Measurements from ENCODE around the gene TMEM200A. TPM values are rescaled to one million over a fixed set of nuclear protein-coding genes. Genes with fewer than 3 reads are reported as not detected.

The TMEM200A gene
- total RNA-seq, 1 experiment from 2014 or later, result 2.0 TPM

DNA sequence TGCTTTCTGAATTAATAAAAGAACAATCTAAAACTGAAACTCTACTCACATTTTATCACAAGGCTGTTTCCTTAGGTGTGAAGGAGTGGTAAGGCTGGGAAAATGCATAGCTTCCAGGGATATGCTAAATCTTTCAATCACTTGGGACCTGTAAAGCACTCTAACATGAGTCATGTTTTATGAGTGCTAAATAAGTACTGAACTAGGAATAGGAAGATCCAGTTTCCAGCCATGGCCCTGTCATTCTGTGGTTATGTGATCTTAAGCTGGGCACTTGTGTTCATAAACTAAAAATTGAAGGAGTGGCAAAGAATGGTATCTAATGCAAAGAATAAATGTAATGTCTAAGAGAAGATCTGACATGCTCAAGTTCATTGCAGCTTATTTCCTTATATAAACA, 6.1 kb upstream of the TMEM200A start:
- DNase-seq (ENCODE audit: low spot score), result peak; percentile 17
- no peaks in the 10 kb centered on the region for H3K36me3 ChIP-seq (ENCODE audit: insufficient read depth, low read length, poor library complexity, severe bottlenecking)
- no peak overlapping the region for H3K27ac ChIP-seq (ENCODE audit: low read depth, low read length, poor library complexity, severe bottlenecking)
- H3K4me3 ChIP-seq (ENCODE audit: low read depth, low read length, poor library complexity, severe bottlenecking), result no peak overlapping the region
- ChIA-PET POLR2A (ENCODE audit: low non-redundant PET) (no interaction called here), CTCF (no interaction called here)
- BruUV-seq (replicated peaks), result no TSS peak
- H3K27me3 ChIP-seq (replicated peaks; ENCODE audit: insufficient read depth, low read depth, low read length, poor library complexity), result no peaks in the 10 kb centered on the region
- no peak for TF ChIP-seq EZH2 (IDR thresholded peaks at IDR 0.05; ENCODE audit: borderline replicate concordance, low read depth, low read length, poor library complexity, severe bottlenecking)
- TF ChIP-seq, protein P1, sequence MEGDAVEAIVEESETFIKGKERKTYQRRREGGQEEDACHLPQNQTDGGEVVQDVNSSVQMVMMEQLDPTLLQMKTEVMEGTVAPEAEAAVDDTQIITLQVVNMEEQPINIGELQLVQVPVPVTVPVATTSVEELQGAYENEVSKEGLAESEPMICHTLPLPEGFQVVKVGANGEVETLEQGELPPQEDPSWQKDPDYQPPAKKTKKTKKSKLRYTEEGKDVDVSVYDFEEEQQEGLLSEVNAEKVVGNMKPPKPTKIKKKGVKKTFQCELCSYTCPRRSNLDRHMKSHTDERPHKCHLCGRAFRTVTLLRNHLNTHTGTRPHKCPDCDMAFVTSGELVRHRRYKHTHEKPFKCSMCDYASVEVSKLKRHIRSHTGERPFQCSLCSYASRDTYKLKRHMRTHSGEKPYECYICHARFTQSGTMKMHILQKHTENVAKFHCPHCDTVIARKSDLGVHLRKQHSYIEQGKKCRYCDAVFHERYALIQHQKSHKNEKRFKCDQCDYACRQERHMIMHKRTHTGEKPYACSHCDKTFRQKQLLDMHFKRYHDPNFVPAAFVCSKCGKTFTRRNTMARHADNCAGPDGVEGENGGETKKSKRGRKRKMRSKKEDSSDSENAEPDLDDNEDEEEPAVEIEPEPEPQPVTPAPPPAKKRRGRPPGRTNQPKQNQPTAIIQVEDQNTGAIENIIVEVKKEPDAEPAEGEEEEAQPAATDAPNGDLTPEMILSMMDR (conservative IDR thresholded peaks at IDR 0.05; ENCODE audit: low read depth, low read length), result no peak
- H3K4me1 ChIP-seq (ENCODE audit: insufficient read depth, low read length, poor library complexity, severe bottlenecking), result no peaks in the 10 kb centered on the region
- intact Hi-C loops (cut with micrococcal nuclease; ENCODE audit: unreplicated experiment), result no loop called here
- no peaks in the 10 kb centered on the region for H3K9me3 ChIP-seq (ENCODE audit: low read depth, low read length, poor library complexity, severe bottlenecking)

DNA sequence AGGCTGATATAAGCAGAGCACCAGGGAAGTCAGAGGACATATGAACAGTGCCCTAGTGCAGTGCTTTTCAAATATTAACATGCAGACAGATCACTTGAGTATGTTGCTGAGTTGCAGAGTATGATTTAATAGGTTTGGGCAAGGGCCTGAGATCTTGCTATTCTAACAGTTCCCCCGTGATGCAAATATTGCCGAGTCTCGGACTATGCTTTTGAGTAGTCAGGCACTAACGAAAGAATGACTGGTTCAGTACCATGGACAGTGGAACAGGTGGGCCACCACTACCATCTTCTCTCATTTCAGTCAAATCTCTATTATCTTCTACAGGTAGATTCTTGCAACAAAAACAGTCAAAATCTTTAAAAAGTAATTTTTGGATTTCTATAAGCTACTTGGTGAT, 3.7 kb upstream of the TMEM200A start:
- Histone ChIP-seq H3K4me1 (ENCODE audit: insufficient read depth, low read length, poor library complexity, severe bottlenecking) (peaks cover 5% of the 10 kb centered on the region), H3K27me3 (replicated peaks; ENCODE audit: insufficient read depth, low read depth, low read length, poor library complexity) (peaks cover 11% of the 10 kb centered on the region), H3K9me3 (ENCODE audit: low read depth, low read length, poor library complexity, severe bottlenecking) (no peaks in the 10 kb centered on the region), H3K36me3 (ENCODE audit: insufficient read depth, low read length, poor library complexity, severe bottlenecking) (no peaks in the 10 kb centered on the region), H3K27ac (ENCODE audit: low read depth, low read length, poor library complexity, severe bottlenecking) (no peak overlapping the region), H3K4me3 (ENCODE audit: low read depth, low read length, poor library complexity, severe bottlenecking) (no peak overlapping the region)
- TF ChIP-seq EZH2 (IDR thresholded peaks at IDR 0.05; ENCODE audit: borderline replicate concordance, low read depth, low read length, poor library complexity, severe bottlenecking), result no peak
- TF ChIP-seq, protein P1 (conservative IDR thresholded peaks at IDR 0.05; ENCODE audit: low read depth, low read length), result no peak
- no peak for DNase-seq (ENCODE audit: low spot score)
- ChIA-PET CTCF (no interaction called here), POLR2A (ENCODE audit: low non-redundant PET) (no interaction called here)
- no TSS peak for BruUV-seq (replicated peaks)
- intact Hi-C loops (cut with micrococcal nuclease; ENCODE audit: unreplicated experiment), result no loop called here

DNA sequence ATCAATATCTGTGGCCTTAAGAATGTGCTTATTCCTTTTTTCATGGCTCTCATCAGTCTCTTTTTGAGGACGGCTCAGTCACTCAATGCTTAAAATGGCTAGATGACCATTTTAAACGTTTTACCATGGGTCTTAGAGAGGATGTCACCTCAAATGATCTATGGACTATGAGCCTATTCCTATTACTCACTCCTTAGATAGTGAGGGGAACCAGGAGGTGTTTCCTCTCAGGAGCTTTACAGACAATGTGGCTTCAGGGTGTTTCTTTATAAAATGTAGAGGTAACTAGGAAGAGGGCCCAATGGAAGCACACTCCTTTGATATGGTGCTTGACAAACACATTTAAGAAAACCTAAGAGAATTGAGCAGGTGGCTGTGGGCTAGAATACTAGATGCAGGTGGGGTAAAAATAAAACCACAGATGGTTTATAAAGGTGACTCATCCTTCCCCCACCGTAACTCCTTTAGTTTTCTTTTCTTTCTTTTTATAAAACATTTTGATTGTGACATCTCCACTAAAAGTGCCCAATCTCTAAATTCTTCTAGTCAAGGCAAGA, 1.5 kb upstream of the TMEM200A start:
- Histone ChIP-seq H3K27ac (ENCODE audit: low read depth, low read length, poor library complexity, severe bottlenecking) (no peak overlapping the region), H3K9me3 (ENCODE audit: low read depth, low read length, poor library complexity, severe bottlenecking) (no peaks in the 10 kb centered on the region), H3K4me3 (ENCODE audit: low read depth, low read length, poor library complexity, severe bottlenecking) (no peak overlapping the region), H3K36me3 (ENCODE audit: insufficient read depth, low read length, poor library complexity, severe bottlenecking) (no peaks in the 10 kb centered on the region), H3K27me3 (replicated peaks; ENCODE audit: insufficient read depth, low read depth, low read length, poor library complexity) (peaks cover 32% of the 10 kb centered on the region), H3K4me1 (ENCODE audit: insufficient read depth, low read length, poor library complexity, severe bottlenecking) (peaks cover 5% of the 10 kb centered on the region)
- TF ChIP-seq EZH2 (IDR thresholded peaks at IDR 0.05; ENCODE audit: borderline replicate concordance, low read depth, low read length, poor library complexity, severe bottlenecking), result no peak
- TF ChIP-seq, protein P1 (conservative IDR thresholded peaks at IDR 0.05; ENCODE audit: low read depth, low read length), result no peak
- BruUV-seq (replicated peaks), result no TSS peak
- intact Hi-C loops (cut with micrococcal nuclease; ENCODE audit: unreplicated experiment), result no loop called here
- no peak for DNase-seq (ENCODE audit: low spot score)
- ChIA-PET CTCF (interaction anchor here (1.1 kb wide), 1 partner anchor 334 kb away, joined by 3 read pairs; no protein-coding TSS in a partner anchor), POLR2A (ENCODE audit: low non-redundant PET) (no interaction called here)
